Measurements from ENCODE around the gene MPHOSPH10. TPM values are rescaled to one million over a fixed set of nuclear protein-coding genes. Genes with fewer than 3 reads are reported as not detected.

MPHOSPH10 gene
- total RNA-seq, 4 donors from 2014 or later, result 14.7 to 43.1 (median 21.0) TPM

GRCh38 chr2:71148506-71149063 lies 18.2 kb downstream of the MPHOSPH10 start:
- intact Hi-C loops (cut with DNase I; ENCODE audit: low total_unique reads), result no loop called here
- no peak for TF ChIP-seq CTCF (IDR thresholded peaks at IDR 0.05)
- no peak for TF ChIP-seq POLR2A (IDR thresholded peaks at IDR 0.05)
- no peak overlapping the region for H3K4me3 ChIP-seq
- no peak overlapping the region for H3K27ac ChIP-seq
- DNase-seq, result no peak
- no peaks in the 10 kb centered on the region for H3K9me3 ChIP-seq
- no peaks in the 10 kb centered on the region for H3K4me1 ChIP-seq
- H3K27me3 ChIP-seq, result no peaks in the 10 kb centered on the region
- H3K36me3 ChIP-seq, result no peaks in the 10 kb centered on the region

- H3K4me1 ChIP-seq, result no peaks in the 10 kb centered on the region
- intact Hi-C loops (cut with DNase I; ENCODE audit: low total_unique reads), result no loop called here
- no peaks in the 10 kb centered on the region for H3K36me3 ChIP-seq
- no peak overlapping the region for H3K27ac ChIP-seq
- DNase-seq, result no peak
- TF ChIP-seq CTCF (IDR thresholded peaks at IDR 0.05) (no peak), POLR2A (IDR thresholded peaks at IDR 0.05) (no peak)
- H3K9me3 ChIP-seq, result no peaks in the 10 kb centered on the region
- H3K27me3 ChIP-seq, result no peaks in the 10 kb centered on the region
- H3K4me3 ChIP-seq, result no peak overlapping the region
Measured at GRCh38 chr2:71150082-71150816, 19.8 kb downstream of the MPHOSPH10 start.

GRCh38 chr2:71151620-71152019 lies 21.2 kb downstream of the MPHOSPH10 start:
- no peak for TF ChIP-seq CTCF (IDR thresholded peaks at IDR 0.05)
- TF ChIP-seq POLR2A (IDR thresholded peaks at IDR 0.05), result no peak
- no peak for DNase-seq
- Histone ChIP-seq H3K4me3 (no peak overlapping the region), H3K9me3 (no peaks in the 10 kb centered on the region), H3K4me1 (no peaks in the 10 kb centered on the region), H3K36me3 (no peaks in the 10 kb centered on the region), H3K27me3 (no peaks in the 10 kb centered on the region), H3K27ac (no peak overlapping the region)
- intact Hi-C loops (cut with DNase I; ENCODE audit: low total_unique reads), result no loop called here

- Histone ChIP-seq H3K9me3 (no peaks in the 10 kb centered on the region), H3K4me1 (no peaks in the 10 kb centered on the region), H3K36me3 (no peaks in the 10 kb centered on the region), H3K27ac (no peak overlapping the region), H3K4me3 (no peak overlapping the region), H3K27me3 (no peaks in the 10 kb centered on the region)
- TF ChIP-seq POLR2A (IDR thresholded peaks at IDR 0.05) (no peak), CTCF (IDR thresholded peaks at IDR 0.05) (no peak)
- no peak for DNase-seq
- intact Hi-C loops (cut with DNase I; ENCODE audit: low total_unique reads), result no loop called here
Measured at GRCh38 chr2:71153585-71154224, 23.3 kb downstream of the MPHOSPH10 start.

- Histone ChIP-seq H3K9me3 (no peaks in the 10 kb centered on the region), H3K4me3 (no peak overlapping the region), H3K4me1 (no peaks in the 10 kb centered on the region), H3K27me3 (no peaks in the 10 kb centered on the region), H3K27ac (no peak overlapping the region), H3K36me3 (no peaks in the 10 kb centered on the region)
- DNase-seq, result no peak
- intact Hi-C loops (cut with DNase I; ENCODE audit: low total_unique reads), result no loop called here
- no peak for TF ChIP-seq CTCF (IDR thresholded peaks at IDR 0.05)
Measured at GRCh38 chr2:71154279-71154678, 23.8 kb downstream of the MPHOSPH10 start.

All from uterus (tissue), 4 donors.